Uterus (tissue), 4 donors: ENCODE results near the gene DNAJC7. TPM values are rescaled to one million over a fixed set of nuclear protein-coding genes. Genes with fewer than 3 reads are reported as not detected.

Experiments used
- DNase-seq, 2 donors: peaks; one replicate each; pipeline ENCODE4 v3.0.0-alpha.2; 2019 to 2020
- H3K27ac ChIP-seq, 2 donors: fragments of 200-600 bp; sonication (generic); 1 replicate in 1 of 2; 2 replicates in 1 of 2; pipeline ENCODE4 v1.5.1; 2016 to 2018
- H3K27me3 ChIP-seq, 2 donors: fragments of 200-600 bp; sonication (generic); one replicate each; pipeline ENCODE4 v1.5.1; 2018 to 2019; ENCODE audit warnings: control low read depth in 1 of 2
- H3K36me3 ChIP-seq, 2 donors: fragments of 200-600 bp; sonication (generic); one replicate each; pipeline ENCODE4 v1.5.1; 2019; ENCODE audit warnings: control low read depth in 1 of 2
- H3K4me1 ChIP-seq, 2 donors: fragments of 200-600 bp; sonication (generic); one replicate each; pipeline ENCODE4 v1.5.1; 2018 to 2019; ENCODE audit warnings: control low read depth in 1 of 2
- H3K4me3 ChIP-seq, 2 donors: fragments of 200-600 bp; sonication (generic); 1 replicate in 1 of 2; 2 replicates in 1 of 2; pipeline ENCODE4 v1.5.1; 2018 to 2019; ENCODE audit warnings: mild to moderate bottlenecking in 1 of 2
- H3K9me3 ChIP-seq, 2 donors: fragments of 200-600 bp; sonication (generic); one replicate each; pipeline ENCODE4 v1.5.1; 2019; ENCODE audit warnings: control low read depth in 1 of 2
- CTCF ChIP-seq, 4 experiments: fragments of 200-600 bp in 2 of 4; fragments of 450-650 bp in 2 of 4; sonication (generic) in 2 of 4; IDR thresholded peaks; one replicate each; pipeline ENCODE4 v1.5.1; 2016 to 2019; ENCODE audit warnings: antibody characterized with exemption in 4 of 4, mild to moderate bottlenecking in 2 of 4, moderate library complexity in 1 of 4
- POLR2A ChIP-seq, 2 donors: fragments of 450-650 bp; IDR thresholded peaks; one replicate each; pipeline ENCODE4 v1.6.1; 2016; ENCODE audit warnings: antibody characterized with exemption in 2 of 2, mild to moderate bottlenecking in 1 of 2, moderate library complexity in 1 of 2
- intact Hi-C: fragments of 100-400 bp; cut with DNase I; formaldehyde crosslinking; loops from one replicate; pipeline ENCODE4 v1.15.1; 2023; ENCODE audit warnings: low total_unique reads
- total RNA-seq, 4 donors: library from RNA; depleted of rRNA in 3 of 4; stranded (reverse); fragments of >200 nt in 3 of 4; gene quantifications; one replicate each; pipeline versions ENCODE4 v1.1.0 to v1.2.4, GENCODE V29; 2014 to 2023
- donor health status: DM: yes; HTN: yes; CAD: no.

The DNAJC7 gene
- total RNA-seq, 4 donors from 2014 or later: 25.1 to 107 (median 53.1) TPM

- Histone ChIP-seq H3K4me3 (no peak overlapping the region), H3K9me3 (no peaks in the 10 kb centered on the region), H3K27me3 (no peaks in the 10 kb centered on the region), H3K27ac (no peak overlapping the region), H3K4me1 (no peaks in the 10 kb centered on the region), H3K36me3 (no peaks in the 10 kb centered on the region)
- no peak for TF ChIP-seq CTCF (IDR thresholded peaks at IDR 0.05)
- TF ChIP-seq POLR2A (IDR thresholded peaks at IDR 0.05): no peak
- intact Hi-C loops: no loop called here
- no peak for DNase-seq
Measured at GRCh38 chr17:41957031-41957868, 60.0 kb downstream of the DNAJC7 start.

- intact Hi-C loops: no loop called here
- no peaks in the 10 kb centered on the region for H3K27me3 ChIP-seq
- no peak for DNase-seq
- TF ChIP-seq POLR2A (IDR thresholded peaks at IDR 0.05): no peak
- TF ChIP-seq CTCF (IDR thresholded peaks at IDR 0.05): no peak
- no peak overlapping the region for H3K27ac ChIP-seq
- H3K4me3 ChIP-seq: no peak overlapping the region
- H3K36me3 ChIP-seq: no peaks in the 10 kb centered on the region
- no peaks in the 10 kb centered on the region for H3K4me1 ChIP-seq
- no peaks in the 10 kb centered on the region for H3K9me3 ChIP-seq
Measured at GRCh38 chr17:41956522-41956921, 60.7 kb downstream of the DNAJC7 start.

GRCh38 chr17:41948762-41949460 is 68.3 kb downstream of the DNAJC7 start:
- H3K27me3 ChIP-seq: no peaks in the 10 kb centered on the region
- intact Hi-C loops: no loop called here
- no peak for DNase-seq
- no peaks in the 10 kb centered on the region for H3K9me3 ChIP-seq
- no peaks in the 10 kb centered on the region for H3K4me1 ChIP-seq
- no peak overlapping the region for H3K4me3 ChIP-seq
- TF ChIP-seq CTCF (IDR thresholded peaks at IDR 0.05) (no peak), POLR2A (IDR thresholded peaks at IDR 0.05) (no peak)
- no peaks in the 10 kb centered on the region for H3K36me3 ChIP-seq
- no peak overlapping the region for H3K27ac ChIP-seq

GRCh38 chr17:41944943-41945342 is 72.3 kb downstream of the DNAJC7 start:
- H3K9me3 ChIP-seq: no peaks in the 10 kb centered on the region
- H3K4me1 ChIP-seq: no peaks in the 10 kb centered on the region
- H3K27ac ChIP-seq: no peak overlapping the region
- TF ChIP-seq CTCF (IDR thresholded peaks at IDR 0.05) (no peak), POLR2A (IDR thresholded peaks at IDR 0.05) (no peak)
- no peak for DNase-seq
- no peak overlapping the region for H3K4me3 ChIP-seq
- no peaks in the 10 kb centered on the region for H3K27me3 ChIP-seq
- intact Hi-C loops: no loop called here
- no peaks in the 10 kb centered on the region for H3K36me3 ChIP-seq

- Histone ChIP-seq H3K27ac (no peak overlapping the region), H3K9me3 (no peaks in the 10 kb centered on the region), H3K4me1 (no peaks in the 10 kb centered on the region), H3K36me3 (no peaks in the 10 kb centered on the region), H3K27me3 (no peaks in the 10 kb centered on the region), H3K4me3 (no peak overlapping the region)
- intact Hi-C loops: no loop called here
- TF ChIP-seq CTCF (IDR thresholded peaks at IDR 0.05) (no peak), POLR2A (IDR thresholded peaks at IDR 0.05) (no peak)
- no peak for DNase-seq
Measured at GRCh38 chr17:41943492-41943891, 73.7 kb downstream of the DNAJC7 start.
